CD4-positive, alpha-beta memory T cell (primary cell): ENCODE data around the gene DCAF10. TPM values are rescaled to one million over a fixed set of nuclear protein-coding genes. Genes with fewer than 3 reads are reported as not detected.

Experiments used
- polyA plus RNA-seq, 2 donors: library from polyadenylated mRNA; unstranded; fragments of 300-500 nt; fragmentation: Illumina TruSeq; gene quantifications; one replicate each; pipeline ENCODE4 v1.2.3, GENCODE V29; 2021
- total RNA-seq, 2 experiments: library from RNA; stranded (reverse); gene quantifications; one replicate each; pipeline ENCODE4 v1.2.3, GENCODE V29; 2021

DCAF10 gene
- total and polyA plus RNA-seq, 4 experiments from 2014 or later: 20.3 to 37.1 (median 29.2) TPM

Other genes starting within 250 kb of the DCAF10 start
- 1 to 10 TPM; 5.5 to 6.1 TPM for gene FBXO10, start 224.4 kb upstream of the DCAF10 start, total RNA-seq
- 1 to 10 TPM; 3.2 to 4.9 TPM for gene FBXO10, start 224.4 kb upstream of the DCAF10 start, polyA plus RNA-seq
- 10 to 100 TPM; 48.2 to 51.1 TPM for gene TOMM5, start 208.2 kb upstream of the DCAF10 start, total RNA-seq
- 100 to 1,000 TPM; 201 to 226 TPM for gene TOMM5, start 208.2 kb upstream of the DCAF10 start, polyA plus RNA-seq
- not detected for gene FRMPD1, start 149.8 kb upstream of the DCAF10 start, total RNA-seq
- gene FRMPD1, start 149.8 kb upstream of the DCAF10 start, polyA plus RNA-seq: not detected
- gene TRMT10B, start 47.0 kb upstream of the DCAF10 start, total RNA-seq: 10 to 100 TPM; 24.3 to 27.4 TPM
- gene TRMT10B, start 47.0 kb upstream of the DCAF10 start, polyA plus RNA-seq: 10 to 100 TPM; 11.2 to 13.1 TPM
- gene EXOSC3, start 15.7 kb upstream of the DCAF10 start, total RNA-seq: 10 to 100 TPM; 63.5 to 68.6 TPM
- 10 to 100 TPM; 25.1 to 38.7 TPM for gene EXOSC3, start 15.7 kb upstream of the DCAF10 start, polyA plus RNA-seq
- gene SLC25A51, start 103.3 kb downstream of the DCAF10 start, total RNA-seq: 10 to 100 TPM; 40.2 to 43.3 TPM
- gene SLC25A51, start 103.3 kb downstream of the DCAF10 start, polyA plus RNA-seq: 10 to 100 TPM in 1 of 2 donors, 1 to 10 TPM in 1; 8.0 to 13.9 TPM